Stimulated activated CD4-positive, alpha-beta T cell treated with anti-CD3 and anti-CD28 coated beads, Interleukin-12 subunit alpha, Interleukin-12 subunit beta, amount 100 ng/mL, for 4 hours (primary cell): ENCODE measurements around the gene PTPRT.

Source experiments
- DNase-seq: peaks from one replicate; pipeline ENCODE4 v3.0.0-alpha.2; 2020

The PTPRT gene

GRCh38 chr20:42598581-42598980 is 591.1 kb downstream of the PTPRT start:
- no peak for DNase-seq

- no peak for DNase-seq
These were observed 594.1 kb downstream of the PTPRT start for GRCh38 chr20:42595625-42596024.

GRCh38 chr20:42594659-42595058 is 595.0 kb downstream of the PTPRT start:
- no peak for DNase-seq

- DNase-seq, result no peak
These were observed 595.7 kb downstream of the PTPRT start for GRCh38 chr20:42594011-42594410.

GRCh38 chr20:42589976-42590639 is 599.6 kb downstream of the PTPRT start:
- DNase-seq, result no peak

- no peak for DNase-seq
These were observed 600.9 kb downstream of the PTPRT start for GRCh38 chr20:42588847-42589246.

- DNase-seq, result no peak
These were observed 602.3 kb downstream of the PTPRT start for GRCh38 chr20:42587427-42587826.

- DNase-seq, result no peak
These were observed 608.4 kb downstream of the PTPRT start for GRCh38 chr20:42581311-42581710.

GRCh38 chr20:42576167-42576566 is 613.5 kb downstream of the PTPRT start:
- no peak for DNase-seq

GRCh38 chr20:42572320-42573016 is 617.2 kb downstream of the PTPRT start:
- DNase-seq, result no peak

- DNase-seq, result no peak
These were observed 622.3 kb downstream of the PTPRT start for GRCh38 chr20:42567409-42567808.

GRCh38 chr20:42565235-42565995 is 624.3 kb downstream of the PTPRT start:
- no peak for DNase-seq

GRCh38 chr20:42559665-42560064 is 630.0 kb downstream of the PTPRT start:
- no peak for DNase-seq

GRCh38 chr20:42556575-42556974 is 633.1 kb downstream of the PTPRT start:
- DNase-seq, result no peak

GRCh38 chr20:42553374-42553773 is 636.3 kb downstream of the PTPRT start:
- no peak for DNase-seq

GRCh38 chr20:42549496-42549895 is 640.2 kb downstream of the PTPRT start:
- no peak for DNase-seq

- no peak for DNase-seq
These were observed 644.8 kb downstream of the PTPRT start for GRCh38 chr20:42544926-42545325.

- DNase-seq, result no peak
These were observed 656.9 kb downstream of the PTPRT start for GRCh38 chr20:42532831-42533230.

- no peak for DNase-seq
These were observed 658.2 kb downstream of the PTPRT start for GRCh38 chr20:42531508-42531961.

GRCh38 chr20:42530855-42531448 is 658.8 kb downstream of the PTPRT start:
- no peak for DNase-seq

GRCh38 chr20:42530191-42530590 is 659.5 kb downstream of the PTPRT start:
- DNase-seq, result no peak

GRCh38 chr20:42524058-42524457 is 665.6 kb downstream of the PTPRT start:
- no peak for DNase-seq

GRCh38 chr20:42516692-42517091 is 673.0 kb downstream of the PTPRT start:
- no peak for DNase-seq
